Measurements from ENCODE around the gene TMEM238L.

TMEM238L gene

DNA sequence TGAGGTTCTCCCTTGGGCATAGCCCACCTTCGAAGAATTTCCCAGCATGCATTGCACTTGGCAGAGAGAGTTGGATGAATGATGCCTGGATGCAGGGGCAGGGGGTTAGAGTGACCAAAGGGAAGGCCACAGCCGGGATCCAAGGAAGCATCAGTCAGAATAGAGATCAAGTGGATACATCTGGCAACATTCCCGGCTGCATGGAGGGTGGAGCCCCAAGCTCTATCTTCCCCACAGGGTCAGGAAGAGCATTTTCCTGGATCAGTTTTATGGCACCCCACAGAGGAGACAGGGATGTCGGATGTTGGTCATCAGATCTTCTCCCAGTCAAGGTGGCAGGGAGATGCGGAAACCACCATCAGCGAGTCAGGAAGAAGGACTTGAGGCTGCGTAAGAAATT is 21.0 kb upstream of the TMEM238L start:
- no peaks in the 10 kb centered on the region for H3K9me3 ChIP-seq (ENCODE audit: insufficient read depth, low read length)

DNA sequence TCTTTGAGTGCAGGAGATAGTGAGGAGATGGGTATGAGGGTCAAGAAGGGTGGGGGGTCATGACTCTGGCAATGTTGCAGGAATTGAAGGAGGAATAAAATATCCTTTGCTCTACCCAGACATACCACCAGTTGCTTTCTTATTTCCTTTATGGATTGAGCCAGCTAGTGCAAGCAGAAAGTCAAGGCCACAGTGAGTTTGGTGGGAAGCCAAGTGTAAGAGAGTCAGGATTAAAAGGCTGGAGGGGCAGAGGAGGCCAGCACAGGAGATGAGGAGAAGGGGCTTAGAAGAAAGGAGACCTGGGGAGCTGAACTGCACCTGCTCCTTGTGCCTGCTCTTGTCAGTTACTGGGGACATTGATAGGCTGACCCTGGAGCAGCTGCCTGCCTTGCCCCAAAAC is 17.9 kb upstream of the TMEM238L start:
- Histone ChIP-seq H3K27me3 (ENCODE audit: low read depth, low read length) (peaks cover 4% of the 10 kb centered on the region; the same call in 1 of the 2 replicates), H3K4me2 (ENCODE audit: low read length) (no peak overlapping the region), H3K36me3 (replicated peaks; ENCODE audit: low read depth, low read length) (no peaks in the 10 kb centered on the region), H3K4me1 (ENCODE audit: low read length) (no peaks in the 10 kb centered on the region), H3K9me3 (ENCODE audit: insufficient read depth, low read length) (no peaks in the 10 kb centered on the region), H4K20me1 (ENCODE audit: insufficient read depth, low read length) (no peaks in the 10 kb centered on the region), H3K4me3 (ENCODE audit: low read length) (no peak overlapping the region), H2AFZ (ENCODE audit: low read depth, low read length) (no peak overlapping the region), H3K79me2 (ENCODE audit: low read length) (no peaks in the 10 kb centered on the region), H3K27ac (ENCODE audit: low read length) (no peak overlapping the region), H3K9ac (ENCODE audit: low read length) (no peak overlapping the region)
- TF ChIP-seq EZH2phosphoT487 (IDR thresholded peaks at IDR 0.05; ENCODE audit: low read depth): no peak
- TF ChIP-seq, protein P1, sequence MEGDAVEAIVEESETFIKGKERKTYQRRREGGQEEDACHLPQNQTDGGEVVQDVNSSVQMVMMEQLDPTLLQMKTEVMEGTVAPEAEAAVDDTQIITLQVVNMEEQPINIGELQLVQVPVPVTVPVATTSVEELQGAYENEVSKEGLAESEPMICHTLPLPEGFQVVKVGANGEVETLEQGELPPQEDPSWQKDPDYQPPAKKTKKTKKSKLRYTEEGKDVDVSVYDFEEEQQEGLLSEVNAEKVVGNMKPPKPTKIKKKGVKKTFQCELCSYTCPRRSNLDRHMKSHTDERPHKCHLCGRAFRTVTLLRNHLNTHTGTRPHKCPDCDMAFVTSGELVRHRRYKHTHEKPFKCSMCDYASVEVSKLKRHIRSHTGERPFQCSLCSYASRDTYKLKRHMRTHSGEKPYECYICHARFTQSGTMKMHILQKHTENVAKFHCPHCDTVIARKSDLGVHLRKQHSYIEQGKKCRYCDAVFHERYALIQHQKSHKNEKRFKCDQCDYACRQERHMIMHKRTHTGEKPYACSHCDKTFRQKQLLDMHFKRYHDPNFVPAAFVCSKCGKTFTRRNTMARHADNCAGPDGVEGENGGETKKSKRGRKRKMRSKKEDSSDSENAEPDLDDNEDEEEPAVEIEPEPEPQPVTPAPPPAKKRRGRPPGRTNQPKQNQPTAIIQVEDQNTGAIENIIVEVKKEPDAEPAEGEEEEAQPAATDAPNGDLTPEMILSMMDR (IDR thresholded peaks at IDR 0.05; ENCODE audit: low read depth, low read length): no peak

More for the DNA sequence above, 21.0 kb upstream of the TMEM238L start:
- Histone ChIP-seq H3K36me3 (replicated peaks; ENCODE audit: low read depth, low read length) (no peaks in the 10 kb centered on the region), H3K79me2 (ENCODE audit: low read length) (no peaks in the 10 kb centered on the region), H3K4me1 (ENCODE audit: low read length) (no peaks in the 10 kb centered on the region), H3K4me2 (ENCODE audit: low read length) (no peak overlapping the region), H3K9ac (ENCODE audit: low read length) (no peak overlapping the region), H4K20me1 (ENCODE audit: insufficient read depth, low read length) (no peaks in the 10 kb centered on the region), H3K4me3 (ENCODE audit: low read length) (no peak overlapping the region), H3K27me3 (ENCODE audit: low read depth, low read length) (no peaks in the 10 kb centered on the region), H2AFZ (ENCODE audit: low read depth, low read length) (no peak overlapping the region), H3K27ac (ENCODE audit: low read length) (no peak overlapping the region)
- TF ChIP-seq, protein P1 (IDR thresholded peaks at IDR 0.05; ENCODE audit: low read depth, low read length): no peak
- TF ChIP-seq EZH2phosphoT487 (IDR thresholded peaks at IDR 0.05; ENCODE audit: low read depth): no peak

DNA sequence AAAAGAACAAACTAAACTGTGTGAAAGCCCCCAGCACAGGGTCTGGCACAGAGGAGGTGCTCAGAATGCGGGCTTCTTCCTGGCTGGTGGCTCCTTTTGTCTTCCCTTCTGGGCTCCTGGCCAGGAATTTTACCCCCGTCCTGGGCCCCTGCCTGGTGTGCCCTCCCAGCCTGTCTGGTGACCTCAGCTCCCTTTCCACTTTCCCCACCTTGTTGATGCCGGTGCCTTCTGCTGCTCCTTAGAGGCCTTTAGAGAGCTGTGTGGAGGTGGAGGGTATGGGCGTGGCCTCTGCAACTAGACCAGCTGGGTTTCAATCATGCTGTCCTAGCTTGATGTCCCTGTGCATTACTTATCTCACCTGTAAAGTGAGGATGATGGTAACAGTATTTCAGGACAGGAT is 17.2 kb upstream of the TMEM238L start:
- no peaks in the 10 kb centered on the region for H3K4me1 ChIP-seq (ENCODE audit: low read length)

DNA sequence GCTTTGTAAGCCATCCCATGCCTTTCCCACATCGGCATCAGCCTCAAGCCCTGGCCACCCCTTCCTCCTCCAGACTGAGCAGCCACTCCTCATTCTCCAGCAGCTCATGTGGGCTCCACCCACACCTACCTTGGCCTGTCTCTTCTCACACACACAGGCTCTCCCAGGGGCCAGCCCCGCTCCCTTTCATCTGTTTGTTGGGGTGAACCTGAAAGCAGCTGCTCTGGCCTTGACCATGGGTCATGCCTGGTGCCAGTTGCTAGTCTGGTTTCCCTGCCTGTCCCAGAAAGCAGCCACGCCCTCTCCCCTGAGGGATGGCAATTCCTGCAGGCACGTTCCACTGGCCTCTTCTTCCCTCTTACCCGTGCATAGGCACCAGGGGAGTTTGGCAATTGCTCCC is 11.4 kb upstream of the TMEM238L start:
- TF ChIP-seq, protein P1 (IDR thresholded peaks at IDR 0.05; ENCODE audit: low read depth, low read length): no peak
- TF ChIP-seq EZH2phosphoT487 (IDR thresholded peaks at IDR 0.05; ENCODE audit: low read depth): no peak
- Histone ChIP-seq H3K4me3 (ENCODE audit: low read length) (no peak overlapping the region), H3K36me3 (replicated peaks; ENCODE audit: low read depth, low read length) (no peaks in the 10 kb centered on the region), H3K27me3 (ENCODE audit: low read depth, low read length) (peaks cover 4% of the 10 kb centered on the region; the same call in 1 of the 2 replicates), H3K4me2 (ENCODE audit: low read length) (no peak overlapping the region), H3K9ac (ENCODE audit: low read length) (no peak overlapping the region), H3K9me3 (ENCODE audit: insufficient read depth, low read length) (no peaks in the 10 kb centered on the region), H4K20me1 (ENCODE audit: insufficient read depth, low read length) (no peaks in the 10 kb centered on the region), H3K4me1 (ENCODE audit: low read length) (no peaks in the 10 kb centered on the region), H3K79me2 (ENCODE audit: low read length) (no peaks in the 10 kb centered on the region), H2AFZ (ENCODE audit: low read depth, low read length) (no peak overlapping the region), H3K27ac (ENCODE audit: low read length) (no peak overlapping the region)

More for the DNA sequence above, 17.2 kb upstream of the TMEM238L start:
- Histone ChIP-seq H3K4me2 (ENCODE audit: low read length) (no peak overlapping the region), H3K79me2 (ENCODE audit: low read length) (no peaks in the 10 kb centered on the region), H4K20me1 (ENCODE audit: insufficient read depth, low read length) (no peaks in the 10 kb centered on the region), H3K27me3 (ENCODE audit: low read depth, low read length) (peaks cover 4% of the 10 kb centered on the region; the same call in 1 of the 2 replicates), H3K36me3 (replicated peaks; ENCODE audit: low read depth, low read length) (no peaks in the 10 kb centered on the region), H2AFZ (ENCODE audit: low read depth, low read length) (no peak overlapping the region), H3K9ac (ENCODE audit: low read length) (no peak overlapping the region), H3K4me3 (ENCODE audit: low read length) (no peak overlapping the region), H3K9me3 (ENCODE audit: insufficient read depth, low read length) (no peaks in the 10 kb centered on the region), H3K27ac (ENCODE audit: low read length) (no peak overlapping the region)
- TF ChIP-seq, protein P1 (IDR thresholded peaks at IDR 0.05; ENCODE audit: low read depth, low read length): no peak
- no peak for TF ChIP-seq EZH2phosphoT487 (IDR thresholded peaks at IDR 0.05; ENCODE audit: low read depth)

Data from OCI-LY3 (cell line).